Measurements from ENCODE around the gene PDCD1LG2. TPM values are rescaled to one million over a fixed set of nuclear protein-coding genes. Genes with fewer than 3 reads are reported as not detected.
"Not testable (repeated sequence)": the region's sequence is repeated elsewhere in the genome, so short reads cannot be mapped to it uniquely, and the experiment has no call there.

The PDCD1LG2 gene
- total RNA-seq: 1 to 10 TPM; 4.1 to 4.8 TPM

DNA sequence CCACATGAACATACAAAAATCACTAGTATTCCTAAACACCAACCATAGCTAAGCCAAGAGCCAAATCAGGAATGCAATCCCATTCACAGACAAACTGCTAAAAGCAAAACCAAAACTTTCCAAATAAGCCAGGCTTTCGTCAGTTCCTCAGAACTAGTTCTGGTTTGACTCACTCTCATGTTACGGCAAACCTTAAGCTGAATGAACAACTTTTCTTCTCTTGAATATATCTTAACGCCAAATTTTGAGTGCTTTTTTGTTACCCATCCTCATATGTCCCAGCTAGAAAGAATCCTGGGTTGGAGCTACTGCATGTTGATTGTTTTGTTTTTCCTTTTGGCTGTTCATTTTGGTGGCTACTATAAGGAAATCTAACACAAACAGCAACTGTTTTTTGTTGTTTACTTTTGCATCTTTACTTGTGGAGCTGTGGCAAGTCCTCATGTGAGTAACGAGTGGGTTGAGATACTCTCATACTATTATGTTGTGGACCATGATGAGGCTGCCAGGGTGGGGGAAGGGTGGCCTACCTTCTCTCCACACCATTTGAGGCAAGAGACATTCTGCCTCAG lies at the start of gene PDCD1LG2:
Gene PDCD1LG2 (plus strand): TSS at position 172 of the 572 bp plus-strand sequence. CDS start 12,016 bp downstream, outside the sequence.
- peak within 1 kb of the TSS; percentile 80 for H3K4me3 Mint-ChIP-seq
- H3K27me3 Mint-ChIP-seq: no peaks in the 10 kb centered on the region
- ChIA-PET POLR2A (interaction anchor here (0.8 to 2.7 kb wide), 21 partner anchors 8 to 770 kb away, joined by 3 to 31 read pairs (median 7); partner anchors contain the start of genes CD274, PLGRKT and RIC1), CTCF (interaction anchor here (0.6 to 2.5 kb wide), 10 partner anchors 17 to 323 kb away, joined by 3 to 17 read pairs (median 3); partner anchors contain the start of genes CD274 and ERMP1)
- H3K4me1 Mint-ChIP-seq: peaks cover 60% of the 10 kb centered on the region
- peaks cover 21% of the 10 kb centered on the region for H3K36me3 Mint-ChIP-seq (ENCODE audit: low read depth)
- DNase-seq: peak; percentile 59
- peak within 1 kb of the TSS; percentile 95 for H3K27ac Mint-ChIP-seq
- H3K9me3 Mint-ChIP-seq: peaks cover 2% of the 10 kb centered on the region

DNA sequence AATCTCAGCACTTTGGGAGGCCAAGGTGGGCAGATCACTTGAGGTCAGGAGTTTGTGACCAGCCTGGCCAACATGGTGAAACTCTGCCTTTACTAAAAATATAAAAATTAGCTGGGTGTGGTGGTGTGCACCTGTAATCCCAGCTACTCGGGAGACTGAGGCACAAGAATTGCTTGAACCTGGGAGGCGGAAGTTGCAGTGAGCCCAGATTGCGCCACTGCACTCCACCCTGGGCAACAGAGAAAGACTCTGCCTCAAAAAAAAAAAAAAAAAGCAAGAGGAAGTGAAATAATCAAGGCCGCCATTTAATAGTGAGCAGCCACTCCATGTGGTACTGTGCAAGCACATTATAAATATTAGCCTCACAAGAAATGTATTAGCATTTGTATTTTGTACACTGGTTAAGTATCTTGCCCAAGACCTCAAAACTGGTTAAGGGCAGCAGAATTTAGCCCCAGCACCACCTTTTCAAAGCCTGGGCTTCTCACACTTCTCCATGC lies 45.5 kb upstream of the PDCD1LG2 start:
- not testable (repeated sequence) for H3K9me3 Mint-ChIP-seq, H3K27me3 Mint-ChIP-seq, DNase-seq, H3K4me3 Mint-ChIP-seq, H3K27ac Mint-ChIP-seq
- POLR2A ChIA-PET: interaction anchor here (1.7 kb wide), 1 partner anchor 27 kb away, joined by 5 read pairs; the partner anchor contains the start of gene PLGRKT
- Mint-ChIP-seq H3K4me1 (peaks cover 10% of the 10 kb centered on the region), H3K36me3 (ENCODE audit: low read depth) (peaks cover 73% of the 10 kb centered on the region)
- CTCF ChIA-PET: interaction anchor here (0.7 to 4.1 kb wide), 3 partner anchors 14 to 793 kb away, joined by 3 to 12 read pairs (median 6); partner anchors contain the start of gene CD274

DNA sequence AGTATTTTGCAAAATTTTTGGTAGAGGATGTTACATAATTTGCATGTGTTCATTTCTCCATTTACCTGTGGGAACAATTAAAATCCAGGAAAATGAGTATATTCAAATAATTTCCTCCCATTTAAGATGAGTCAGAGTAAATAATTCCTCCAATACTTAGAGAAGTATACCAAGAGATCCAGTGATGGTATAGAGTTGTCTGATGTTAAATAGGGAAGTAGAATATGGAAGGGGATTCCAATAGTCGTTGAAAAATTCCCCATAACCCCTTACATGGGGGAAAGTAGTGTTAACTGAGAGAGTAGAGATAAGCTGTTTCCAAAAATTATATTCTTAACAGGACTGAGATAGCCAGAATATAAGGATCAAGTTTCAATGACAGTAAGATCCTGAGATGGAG lies 44.3 kb upstream of the PDCD1LG2 start:
- Mint-ChIP-seq H3K27me3 (no peaks in the 10 kb centered on the region), H3K27ac (no peak overlapping the region)

DNA sequence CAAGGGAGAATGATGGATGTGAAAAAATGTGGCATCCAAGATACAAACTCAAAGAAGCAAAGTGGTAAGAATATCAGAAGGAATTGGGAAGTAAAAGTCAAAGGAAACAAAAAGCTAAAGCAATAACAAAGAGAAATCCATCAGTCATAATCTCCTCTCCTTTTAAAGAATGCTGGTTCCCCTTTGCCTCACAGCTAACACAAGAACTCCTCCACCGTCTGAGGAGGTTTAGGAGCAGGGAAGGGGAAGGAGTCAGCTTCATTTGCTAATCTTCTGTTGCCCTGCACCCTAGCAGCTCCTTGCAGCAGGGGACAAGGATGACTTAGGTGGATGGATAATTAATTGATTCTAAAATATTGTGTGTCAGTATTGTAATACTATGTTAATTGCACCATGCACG lies 43.6 kb upstream of the PDCD1LG2 start:
- H3K9me3 Mint-ChIP-seq: no peaks in the 10 kb centered on the region
- no peaks in the 10 kb centered on the region for H3K27me3 Mint-ChIP-seq
- ChIA-PET CTCF (interaction anchor here (0.8 to 1.3 kb wide), 2 partner anchors 17 to 134 kb away, joined by 3 to 4 read pairs; partner anchors contain the start of gene CD274), POLR2A (interaction anchor here (0.7 to 1.2 kb wide), 3 partner anchors 13 to 142 kb away, joined by 3 read pairs; no protein-coding TSS in a partner anchor)
- H3K4me3 Mint-ChIP-seq: no peak overlapping the region
- H3K4me1 Mint-ChIP-seq: peaks cover 12% of the 10 kb centered on the region
- peaks cover 75% of the 10 kb centered on the region for H3K36me3 Mint-ChIP-seq (ENCODE audit: low read depth)
- H3K27ac Mint-ChIP-seq: no peak overlapping the region
- DNase-seq: no peak

More for the DNA sequence above, 44.3 kb upstream of the PDCD1LG2 start:
- peaks cover 10% of the 10 kb centered on the region for H3K4me1 Mint-ChIP-seq
- DNase-seq: no peak
- CTCF ChIA-PET: interaction anchor here (4.1 kb wide), 1 partner anchor 15 kb away, joined by 12 read pairs; the partner anchor contains the start of gene CD274
- H3K36me3 Mint-ChIP-seq (ENCODE audit: low read depth): peaks cover 72% of the 10 kb centered on the region
- POLR2A ChIA-PET: interaction anchor here (0.7 kb wide), 1 partner anchor 15 kb away, joined by 3 read pairs; no protein-coding TSS in a partner anchor
- H3K4me3 Mint-ChIP-seq: no peak overlapping the region
- no peaks in the 10 kb centered on the region for H3K9me3 Mint-ChIP-seq

DNA sequence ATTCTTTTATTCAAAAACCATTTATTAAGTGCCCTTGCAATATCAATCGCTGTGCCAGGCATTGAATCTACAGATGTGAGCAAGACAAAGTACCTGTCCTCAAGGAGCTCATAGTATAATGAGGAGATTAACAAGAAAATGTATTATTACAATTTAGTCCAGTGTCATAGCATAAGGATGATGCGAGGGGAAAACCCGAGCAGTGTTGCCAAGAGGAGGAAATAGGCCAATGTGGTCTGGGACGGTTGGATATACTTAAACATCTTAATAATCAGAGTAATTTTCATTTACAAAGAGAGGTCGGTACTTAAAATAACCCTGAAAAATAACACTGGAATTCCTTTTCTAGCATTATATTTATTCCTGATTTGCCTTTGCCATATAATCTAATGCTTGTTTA lies 41.5 kb upstream of the PDCD1LG2 start:
- no peak for DNase-seq
- Mint-ChIP-seq H3K4me3 (no peak overlapping the region), H3K27me3 (no peaks in the 10 kb centered on the region), H3K4me1 (peaks cover 12% of the 10 kb centered on the region), H3K36me3 (ENCODE audit: low read depth) (peaks cover 65% of the 10 kb centered on the region), H3K9me3 (no peaks in the 10 kb centered on the region), H3K27ac (no peak overlapping the region)
- ChIA-PET POLR2A (interaction anchor here (1.0 to 1.4 kb wide), 2 partner anchors 9 to 41 kb away, joined by 3 to 4 read pairs; partner anchors contain the start of gene PDCD1LG2), CTCF (no interaction called here)

DNA sequence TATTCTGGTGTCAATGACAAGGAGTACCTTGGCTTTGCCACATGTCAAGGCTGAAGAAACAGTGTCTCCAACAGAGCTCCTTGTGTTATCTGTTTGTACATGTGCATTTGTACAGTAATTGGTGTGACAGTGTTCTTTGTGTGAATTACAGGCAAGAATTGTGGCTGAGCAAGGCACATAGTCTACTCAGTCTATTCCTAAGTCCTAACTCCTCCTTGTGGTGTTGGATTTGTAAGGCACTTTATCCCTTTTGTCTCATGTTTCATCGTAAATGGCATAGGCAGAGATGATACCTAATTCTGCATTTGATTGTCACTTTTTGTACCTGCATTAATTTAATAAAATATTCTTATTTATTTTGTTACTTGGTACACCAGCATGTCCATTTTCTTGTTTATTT lies 40.2 kb upstream of the PDCD1LG2 start:
- Mint-ChIP-seq H3K9me3 (no peaks in the 10 kb centered on the region), H3K27me3 (no peaks in the 10 kb centered on the region), H3K4me3 (no peak overlapping the region), H3K4me1 (peaks cover 12% of the 10 kb centered on the region), H3K36me3 (ENCODE audit: low read depth) (peaks cover 63% of the 10 kb centered on the region), H3K27ac (no peak overlapping the region)
- ChIA-PET CTCF (no interaction called here), POLR2A (no interaction called here)
- no peak for DNase-seq

DNA sequence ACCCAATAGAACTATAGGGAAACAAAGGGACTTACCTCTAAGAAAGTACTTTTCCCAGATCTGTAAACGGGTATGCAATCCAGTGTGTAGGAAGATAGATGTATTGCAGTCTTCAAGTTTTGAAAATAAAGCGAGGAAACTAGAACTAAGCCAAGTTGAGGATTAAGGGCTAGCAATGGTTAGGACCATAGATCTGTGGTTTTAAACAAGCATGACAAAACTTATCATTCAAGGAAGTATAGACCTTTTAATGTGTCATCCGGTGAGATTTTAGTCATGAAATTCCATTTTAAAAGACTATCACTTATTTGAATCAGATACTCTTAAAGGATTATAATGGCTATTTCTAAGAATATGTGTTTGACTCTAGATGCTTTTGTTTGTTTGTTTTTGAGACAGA lies 39.5 kb upstream of the PDCD1LG2 start:
- no peak overlapping the region for H3K4me3 Mint-ChIP-seq
- peaks cover 56% of the 10 kb centered on the region for H3K36me3 Mint-ChIP-seq (ENCODE audit: low read depth)
- no peaks in the 10 kb centered on the region for H3K27me3 Mint-ChIP-seq
- H3K9me3 Mint-ChIP-seq: peaks cover 3% of the 10 kb centered on the region
- H3K4me1 Mint-ChIP-seq: peaks cover 10% of the 10 kb centered on the region
- CTCF ChIA-PET: no interaction called here
- POLR2A ChIA-PET: no interaction called here
- no peak for DNase-seq
- H3K27ac Mint-ChIP-seq: no peak overlapping the region

DNA sequence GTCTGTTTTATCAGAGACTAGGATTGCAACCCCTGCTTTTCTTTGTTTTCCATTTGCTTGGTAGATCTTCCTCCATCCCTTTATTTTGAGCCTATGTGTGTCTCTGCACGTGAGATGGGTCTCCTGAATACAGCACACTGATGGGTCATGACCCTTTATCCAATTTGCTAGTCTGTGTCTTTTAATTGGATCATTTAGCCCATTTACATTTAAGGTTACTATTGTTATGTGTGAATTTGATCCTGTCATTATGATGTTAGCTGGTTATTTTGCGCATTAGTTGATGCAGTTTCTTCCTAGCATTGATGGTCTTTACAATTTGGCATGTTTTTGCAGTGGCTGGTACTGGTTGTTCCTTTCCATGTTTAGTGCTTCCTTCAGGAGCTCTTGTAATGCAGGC lies 34.7 kb upstream of the PDCD1LG2 start:
- H3K9me3 Mint-ChIP-seq, H3K27me3 Mint-ChIP-seq, POLR2A ChIA-PET, DNase-seq, H3K27ac Mint-ChIP-seq, H3K4me3 Mint-ChIP-seq: not testable (repeated sequence)
- H3K4me1 Mint-ChIP-seq: peaks cover 22% of the 10 kb centered on the region
- peaks cover 22% of the 10 kb centered on the region for H3K36me3 Mint-ChIP-seq (ENCODE audit: low read depth)
- CTCF ChIA-PET: interaction anchor here (1.3 kb wide), 1 partner anchor 124 kb away, joined by 3 read pairs; no protein-coding TSS in a partner anchor

DNA sequence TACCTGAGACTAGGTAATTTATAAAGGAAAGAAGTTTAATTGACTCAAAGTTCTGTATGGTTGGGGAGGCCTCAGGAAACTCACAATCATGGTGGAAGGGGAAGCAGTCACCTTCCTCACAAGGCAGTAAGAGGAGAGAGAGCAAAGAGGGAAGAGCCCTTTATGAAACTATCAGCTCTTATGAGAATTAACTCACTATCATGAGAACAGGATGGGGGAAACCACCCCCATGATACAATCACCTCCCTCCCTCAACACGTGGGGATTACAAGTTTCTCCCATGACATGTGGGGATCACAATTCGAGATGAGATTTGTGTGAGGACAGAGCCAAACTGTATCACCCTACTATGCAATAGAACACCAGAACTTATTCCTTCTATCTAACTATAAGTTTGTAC lies 32.1 kb upstream of the PDCD1LG2 start:
- no peak overlapping the region for H3K4me3 Mint-ChIP-seq
- no peak overlapping the region for H3K27ac Mint-ChIP-seq
- no peak for DNase-seq
- peaks cover 10% of the 10 kb centered on the region for H3K9me3 Mint-ChIP-seq
- ChIA-PET POLR2A (no interaction called here), CTCF (no interaction called here)
- peaks cover 17% of the 10 kb centered on the region for H3K36me3 Mint-ChIP-seq (ENCODE audit: low read depth)
- no peaks in the 10 kb centered on the region for H3K27me3 Mint-ChIP-seq
- H3K4me1 Mint-ChIP-seq: peaks cover 15% of the 10 kb centered on the region

DNA sequence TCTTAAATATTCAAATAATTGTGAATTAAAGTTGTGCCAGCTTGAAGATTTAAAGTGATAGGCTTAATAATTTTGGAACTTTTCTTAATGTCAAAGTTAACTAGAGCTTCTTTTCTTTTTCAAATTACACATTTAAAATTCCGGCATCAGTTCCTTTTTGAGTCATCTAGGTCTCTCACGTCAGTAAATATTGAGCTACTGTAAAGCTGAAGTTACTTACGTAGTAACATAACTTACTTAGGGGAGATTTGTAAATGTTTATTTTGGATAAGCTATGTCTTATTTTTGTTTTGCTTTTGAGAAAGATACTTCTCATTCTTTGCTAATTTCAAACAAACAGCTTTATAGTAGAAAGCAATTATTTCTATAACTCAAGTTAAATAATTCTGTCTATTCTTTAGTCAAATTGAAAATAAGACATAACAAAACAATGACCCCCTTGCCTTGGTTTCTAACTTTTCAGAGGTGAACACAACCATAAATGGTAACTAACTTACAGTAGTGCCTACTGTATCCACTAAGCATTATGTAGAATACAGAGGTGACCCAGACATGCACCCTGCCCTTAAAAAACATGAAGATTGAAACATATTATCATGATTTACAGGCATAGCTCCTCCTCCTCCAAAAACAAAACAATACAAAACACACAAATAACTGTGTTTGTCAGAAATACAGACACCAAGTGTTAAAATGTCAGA lies 30.2 kb upstream of the PDCD1LG2 start:
- no peak overlapping the region for H3K4me3 Mint-ChIP-seq
- ChIA-PET CTCF (interaction anchor here (0.6 to 1.8 kb wide), 6 partner anchors 30 to 679 kb away, joined by 3 to 5 read pairs (median 4); partner anchors contain the start of genes CD274 and PDCD1LG2), POLR2A (interaction anchor here (0.9 to 1.1 kb wide), 4 partner anchors 13 to 43 kb away, joined by 3 to 4 read pairs (median 3); partner anchors contain the start of genes PDCD1LG2 and PLGRKT)
- H3K4me1 Mint-ChIP-seq: peaks cover 15% of the 10 kb centered on the region
- H3K27me3 Mint-ChIP-seq: no peaks in the 10 kb centered on the region
- DNase-seq: no peak
- H3K9me3 Mint-ChIP-seq: peaks cover 10% of the 10 kb centered on the region
- peaks cover 5% of the 10 kb centered on the region for H3K36me3 Mint-ChIP-seq (ENCODE audit: low read depth)
- no peak overlapping the region for H3K27ac Mint-ChIP-seq

DNA sequence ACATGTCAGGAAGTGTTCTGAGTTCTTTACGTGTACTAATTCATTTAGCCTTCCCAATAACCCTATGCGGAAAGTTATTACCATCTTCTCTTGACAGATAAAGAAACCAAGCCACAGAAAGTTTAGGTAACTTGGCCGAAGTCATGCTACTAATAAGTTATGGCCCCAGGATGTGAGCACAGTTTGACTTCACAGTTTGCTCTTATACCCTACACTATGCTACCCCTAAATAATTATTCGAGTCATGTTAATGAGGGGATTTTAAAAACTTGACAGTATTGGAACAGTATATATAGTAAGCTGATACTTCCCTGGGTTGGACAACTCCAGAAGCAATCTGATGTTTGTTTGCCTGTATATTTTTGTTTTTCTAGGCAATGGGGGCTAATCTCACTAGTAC lies 29.4 kb upstream of the PDCD1LG2 start:
- ChIA-PET POLR2A (no interaction called here), CTCF (interaction anchor here (1.4 to 1.8 kb wide), 2 partner anchors 107 to 109 kb away, joined by 4 to 5 read pairs; no protein-coding TSS in a partner anchor)
- no peak overlapping the region for H3K4me3 Mint-ChIP-seq
- H3K36me3 Mint-ChIP-seq (ENCODE audit: low read depth): peaks cover 5% of the 10 kb centered on the region
- H3K9me3 Mint-ChIP-seq: peaks cover 6% of the 10 kb centered on the region
- peaks cover 15% of the 10 kb centered on the region for H3K4me1 Mint-ChIP-seq
- H3K27ac Mint-ChIP-seq: no peak overlapping the region
- no peak for DNase-seq
- no peaks in the 10 kb centered on the region for H3K27me3 Mint-ChIP-seq

DNA sequence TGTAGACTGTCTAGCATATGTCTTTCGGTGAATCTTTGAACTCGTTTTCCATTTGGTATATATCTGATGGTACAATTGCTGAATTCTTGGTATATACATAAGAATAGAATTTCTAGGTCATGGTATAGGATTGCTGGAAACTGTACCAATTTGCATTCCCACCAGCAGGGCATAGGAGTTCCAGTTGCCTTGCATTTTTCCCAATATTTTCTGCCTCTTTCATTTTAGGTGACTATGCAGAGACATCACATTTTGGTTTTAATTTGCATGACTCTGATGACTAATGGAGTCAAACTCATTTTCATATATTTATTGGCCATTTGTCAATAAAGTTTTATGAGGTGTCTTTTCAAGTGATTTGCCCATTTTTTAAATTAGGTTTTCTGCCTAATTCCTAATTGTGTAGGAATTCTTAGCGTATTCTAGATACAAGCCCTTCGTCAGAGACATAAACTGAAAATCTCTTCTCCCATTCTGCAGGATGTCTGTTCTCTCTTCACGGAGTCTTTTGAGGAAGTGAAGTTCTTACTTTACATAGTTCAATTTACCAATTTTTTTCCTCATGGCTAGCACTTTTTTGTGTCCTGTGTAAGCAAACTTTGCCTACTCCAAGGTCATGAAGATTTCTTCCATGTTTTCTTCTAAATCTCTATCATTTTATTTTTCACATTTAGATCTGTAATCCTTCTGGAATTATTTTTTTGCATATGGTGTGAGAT lies 28.9 kb upstream of the PDCD1LG2 start:
- DNase-seq: no peak
- peaks cover 15% of the 10 kb centered on the region for H3K4me1 Mint-ChIP-seq
- H3K27ac Mint-ChIP-seq: no peak overlapping the region
- ChIA-PET CTCF (no interaction called here), POLR2A (no interaction called here)
- H3K9me3 Mint-ChIP-seq: peaks cover 6% of the 10 kb centered on the region
- H3K27me3 Mint-ChIP-seq: no peaks in the 10 kb centered on the region
- H3K4me3 Mint-ChIP-seq: no peak overlapping the region
- peaks cover under 1% of the 10 kb centered on the region for H3K36me3 Mint-ChIP-seq (ENCODE audit: low read depth)
